ENCODE data around the gene TTYH3. TPM values are rescaled to one million over a fixed set of nuclear protein-coding genes. Genes with fewer than 3 reads are reported as not detected.

The TTYH3 gene
- polyA plus RNA-seq, 1 donor (not counting 4 experiments of a cell fraction or from before 2014, with no cell fraction given): 8.5 TPM

DNA sequence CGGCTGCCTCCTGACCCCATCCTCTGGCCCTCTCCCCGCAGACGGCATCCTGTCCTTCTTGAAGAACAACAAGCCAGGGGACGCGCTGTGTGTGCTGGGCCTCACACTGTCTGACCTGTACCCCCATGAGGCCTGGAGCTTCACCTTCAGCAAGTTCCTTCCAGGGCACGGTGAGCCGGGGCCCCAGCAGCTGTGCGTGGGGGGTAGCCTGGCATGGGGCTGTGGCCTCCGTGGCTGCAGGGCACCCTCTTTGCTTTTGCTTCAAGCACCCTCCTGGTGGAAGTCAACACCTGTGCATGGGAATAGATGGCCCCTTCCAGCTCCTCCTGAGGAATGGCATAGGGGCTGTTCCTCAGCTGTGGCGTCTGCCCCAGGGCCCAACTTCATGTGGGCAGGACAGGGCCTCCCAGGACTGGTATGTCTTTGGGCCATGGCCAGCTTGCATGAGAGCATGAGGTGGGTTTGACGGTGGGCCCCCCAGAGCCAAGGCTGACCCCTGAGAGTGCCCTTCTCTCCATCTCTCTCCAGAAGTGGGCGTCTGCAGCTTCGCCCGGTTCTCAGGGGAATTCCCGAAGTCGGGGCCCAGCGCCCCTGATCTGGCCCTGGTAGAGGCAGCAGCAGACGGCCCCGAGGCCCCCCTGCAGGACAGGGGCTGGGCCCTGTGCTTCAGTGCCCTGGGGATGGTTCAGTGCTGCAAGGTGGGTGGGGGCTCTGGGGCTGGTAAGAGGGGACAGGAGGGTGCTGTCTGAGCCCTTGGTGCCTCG, 76.9 kb downstream of the TTYH3 start:
- dilution Hi-C loops (cut with MboI; ENCODE audit: extremely low pct_ligation_motif_present, low sequenced_read_pairs): no loop called here
- FAIRE-seq: no peak

DNA sequence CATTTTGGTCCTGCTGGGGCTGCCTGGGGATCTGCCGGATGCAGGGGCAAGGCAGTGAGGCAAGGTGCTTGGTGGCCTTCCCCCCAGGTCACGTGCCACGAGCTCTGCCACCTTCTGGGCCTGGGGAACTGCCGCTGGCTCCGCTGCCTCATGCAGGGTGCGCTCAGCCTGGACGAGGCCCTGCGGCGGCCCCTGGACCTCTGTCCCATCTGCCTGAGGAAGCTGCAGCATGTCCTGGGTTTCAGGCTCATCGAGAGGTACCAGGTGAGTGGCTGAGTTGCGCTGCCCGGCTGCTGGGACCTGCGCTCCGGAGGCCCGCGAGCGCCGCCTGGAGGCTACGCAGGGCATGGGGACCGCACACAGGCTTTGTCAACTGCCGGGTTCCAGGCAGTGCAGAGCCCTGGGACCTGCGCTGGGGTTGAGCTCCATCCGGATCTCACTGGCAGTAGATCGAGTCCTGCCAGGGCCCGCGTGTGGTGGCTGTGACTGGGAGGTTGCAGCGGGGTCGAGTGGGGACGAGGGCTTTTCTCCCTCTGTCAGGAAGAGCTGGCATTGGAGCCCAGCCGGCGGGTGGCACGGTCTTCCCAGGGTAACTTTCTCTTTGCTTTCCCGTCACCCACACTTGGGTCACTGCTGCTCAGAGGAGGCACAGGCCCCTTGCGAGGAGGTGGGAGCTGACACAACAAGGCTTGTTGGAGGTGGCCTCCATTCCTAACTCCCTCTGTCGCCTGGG, 77.9 kb downstream of the TTYH3 start:
- peaks cover 0 to 7% of the 10 kb centered on the region in 2 experiments for H3K36me3 ChIP-seq (ENCODE audit: control insufficient read depth in 2 of 2, extremely low read depth in 1 of 2, insufficient read depth in 2 of 2, low read length in 2 of 2)
- H4K20me1 ChIP-seq (ENCODE audit: control insufficient read depth, extremely low read depth, insufficient read depth, low read length): no peaks in the 10 kb centered on the region
- no peak for FAIRE-seq
- H3K4me2 ChIP-seq (ENCODE audit: control insufficient read depth, extremely low read depth, insufficient read depth, low read depth, low read length): peak overlapping the region; percentile 8
- H3K9me3 ChIP-seq (ENCODE audit: control insufficient read depth, low read depth, low read length): no peaks in the 10 kb centered on the region
- peak; percentile 42 for DNase-seq (ENCODE audit: low read depth, low spot score)
- H2AFZ ChIP-seq (ENCODE audit: control insufficient read depth, low read length): no peak overlapping the region
- H3K4me1 ChIP-seq (ENCODE audit: control insufficient read depth, extremely low read depth, insufficient read depth, low read length): no peaks in the 10 kb centered on the region
- TF ChIP-seq, protein P1, sequence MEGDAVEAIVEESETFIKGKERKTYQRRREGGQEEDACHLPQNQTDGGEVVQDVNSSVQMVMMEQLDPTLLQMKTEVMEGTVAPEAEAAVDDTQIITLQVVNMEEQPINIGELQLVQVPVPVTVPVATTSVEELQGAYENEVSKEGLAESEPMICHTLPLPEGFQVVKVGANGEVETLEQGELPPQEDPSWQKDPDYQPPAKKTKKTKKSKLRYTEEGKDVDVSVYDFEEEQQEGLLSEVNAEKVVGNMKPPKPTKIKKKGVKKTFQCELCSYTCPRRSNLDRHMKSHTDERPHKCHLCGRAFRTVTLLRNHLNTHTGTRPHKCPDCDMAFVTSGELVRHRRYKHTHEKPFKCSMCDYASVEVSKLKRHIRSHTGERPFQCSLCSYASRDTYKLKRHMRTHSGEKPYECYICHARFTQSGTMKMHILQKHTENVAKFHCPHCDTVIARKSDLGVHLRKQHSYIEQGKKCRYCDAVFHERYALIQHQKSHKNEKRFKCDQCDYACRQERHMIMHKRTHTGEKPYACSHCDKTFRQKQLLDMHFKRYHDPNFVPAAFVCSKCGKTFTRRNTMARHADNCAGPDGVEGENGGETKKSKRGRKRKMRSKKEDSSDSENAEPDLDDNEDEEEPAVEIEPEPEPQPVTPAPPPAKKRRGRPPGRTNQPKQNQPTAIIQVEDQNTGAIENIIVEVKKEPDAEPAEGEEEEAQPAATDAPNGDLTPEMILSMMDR (optimal IDR thresholded peaks at IDR 0.05 in 1 of 3, IDR thresholded peaks at IDR 0.05 in 1 of 3, conservative IDR thresholded peaks at IDR 0.05 in 1 of 3; ENCODE audit: extremely low read depth in 1 of 3, insufficient read depth in 2 of 3, low read length in 3 of 3): peak; percentile 87 to 100 (median 88)
- no peak for TF ChIP-seq EZH2 (IDR thresholded peaks at IDR 0.05; ENCODE audit: low read length)
- no peaks in the 10 kb centered on the region for H3K9me1 ChIP-seq (ENCODE audit: control insufficient read depth, extremely low read depth, insufficient read depth, low read length)
- H3K27ac ChIP-seq (ENCODE audit: control insufficient read depth, insufficient read depth, low read length): no peak overlapping the region
- peaks cover 3% of the 10 kb centered on the region for H3K27me3 ChIP-seq (ENCODE audit: control insufficient read depth, extremely low read depth, insufficient read depth, low read length)
- no peaks in the 10 kb centered on the region for H3K79me2 ChIP-seq (ENCODE audit: control insufficient read depth, insufficient read depth, low read length)
- no peak overlapping the region for H3K9ac ChIP-seq (ENCODE audit: control insufficient read depth, extremely low read depth, insufficient read depth, low read length)
- H3K4me3 ChIP-seq (ENCODE audit: control insufficient read depth in 2 of 3, extremely low read depth in 1 of 3, insufficient read depth in 2 of 3, low read depth in 1 of 3, low read length in 3 of 3): no peak overlapping the region
- dilution Hi-C loops (cut with MboI; ENCODE audit: extremely low pct_ligation_motif_present, low sequenced_read_pairs): no loop called here

More for the DNA sequence above, 76.9 kb downstream of the TTYH3 start:
- Histone ChIP-seq H3K27me3 (ENCODE audit: control insufficient read depth, extremely low read depth, insufficient read depth, low read length) (peaks cover 3% of the 10 kb centered on the region), H3K27ac (ENCODE audit: control insufficient read depth, insufficient read depth, low read length) (no peak overlapping the region), H3K9me1 (ENCODE audit: control insufficient read depth, extremely low read depth, insufficient read depth, low read length) (no peaks in the 10 kb centered on the region), H3K4me3 (ENCODE audit: control insufficient read depth in 2 of 3, extremely low read depth in 1 of 3, insufficient read depth in 2 of 3, low read depth in 1 of 3, low read length in 3 of 3) (no peak overlapping the region), H4K20me1 (ENCODE audit: control insufficient read depth, extremely low read depth, insufficient read depth, low read length) (no peaks in the 10 kb centered on the region), H3K36me3 (ENCODE audit: control insufficient read depth in 2 of 2, extremely low read depth in 1 of 2, insufficient read depth in 2 of 2, low read length in 2 of 2) (peaks cover 0 to 4% of the 10 kb centered on the region in 2 experiments), H3K9ac (ENCODE audit: control insufficient read depth, extremely low read depth, insufficient read depth, low read length) (no peak overlapping the region), H3K79me2 (ENCODE audit: control insufficient read depth, insufficient read depth, low read length) (no peaks in the 10 kb centered on the region), H2AFZ (ENCODE audit: control insufficient read depth, low read length) (no peak overlapping the region), H3K4me1 (ENCODE audit: control insufficient read depth, extremely low read depth, insufficient read depth, low read length) (no peaks in the 10 kb centered on the region), H3K9me3 (ENCODE audit: control insufficient read depth, low read depth, low read length) (no peaks in the 10 kb centered on the region), H3K4me2 (ENCODE audit: control insufficient read depth, extremely low read depth, insufficient read depth, low read depth, low read length) (no peak overlapping the region)
- TF ChIP-seq, protein P1 (optimal IDR thresholded peaks at IDR 0.05 in 1 of 3, IDR thresholded peaks at IDR 0.05 in 1 of 3, conservative IDR thresholded peaks at IDR 0.05 in 1 of 3; ENCODE audit: extremely low read depth in 1 of 3, insufficient read depth in 2 of 3, low read length in 3 of 3): no peak
- no peak for TF ChIP-seq EZH2 (IDR thresholded peaks at IDR 0.05; ENCODE audit: low read length)
- DNase-seq (ENCODE audit: low read depth, low spot score): no peak
